GM23248 (cell line): ENCODE measurements around the gene SLC9A5. TPM values are rescaled to one million over a fixed set of nuclear protein-coding genes. Genes with fewer than 3 reads are reported as not detected.

ENCODE experiments used
- DNase-seq: peaks from one replicate; pipeline ENCODE4 v3.0.0-alpha.2; 2015
- H2AFZ ChIP-seq: fragments of 200-600 bp; sonication (generic); 2 replicates; pipeline ENCODE4 v1.6.1; 2016; ENCODE audit warnings: antibody characterized with exemption
- H3F3A ChIP-seq: fragments of 200-600 bp; sonication (generic); 2 replicates; pipeline ENCODE4 v1.6.1; 2016; ENCODE audit warnings: mild to moderate bottlenecking, antibody characterized with exemption, mixed run types; ENCODE audit not compliant: insufficient read depth
- H3K27ac ChIP-seq: fragments of 200-600 bp; sonication (generic); 2 replicates; pipeline ENCODE4 v1.5.1; 2016; ENCODE audit warnings: mild to moderate bottlenecking
- H3K27me3 ChIP-seq: fragments of 200-600 bp; sonication (generic); replicated peaks from 2 replicates; pipeline ENCODE4 v1.6.1; 2016; ENCODE audit warnings: mild to moderate bottlenecking; ENCODE audit not compliant: insufficient read depth
- H3K36me3 ChIP-seq: fragments of 200-600 bp; sonication (generic); 2 replicates; pipeline ENCODE4 v1.6.1; 2016; ENCODE audit warnings: low read depth, mild to moderate bottlenecking
- H3K4me1 ChIP-seq: fragments of 200-600 bp; sonication (generic); 2 replicates; pipeline ENCODE4 v1.6.1; 2016; ENCODE audit warnings: mild to moderate bottlenecking; ENCODE audit not compliant: insufficient read depth
- H3K4me2 ChIP-seq: fragments of 200-600 bp; sonication (generic); one replicate; pipeline ENCODE4 v1.6.1; 2016; ENCODE audit warnings: mild to moderate bottlenecking; ENCODE audit not compliant: unreplicated experiment
- H3K4me3 ChIP-seq: fragments of 200-600 bp; sonication (generic); 2 replicates; pipeline ENCODE4 v1.5.1; 2016; ENCODE audit warnings: mild to moderate bottlenecking
- H3K79me2 ChIP-seq: fragments of 200-600 bp; sonication (generic); 2 replicates; pipeline ENCODE4 v1.6.1; 2016; ENCODE audit warnings: mild to moderate bottlenecking; ENCODE audit not compliant: insufficient read depth
- H3K9ac ChIP-seq: fragments of 200-600 bp; sonication (generic); 2 replicates; pipeline ENCODE4 v1.6.1; 2016; ENCODE audit warnings: mild to moderate bottlenecking
- H3K9me2 ChIP-seq: fragments of 200-600 bp; sonication (generic); 2 replicates; pipeline ENCODE4 v1.6.1; 2016; ENCODE audit warnings: mixed run types, mild to moderate bottlenecking, moderate library complexity; ENCODE audit not compliant: insufficient read depth
- H3K9me3 ChIP-seq: fragments of 200-600 bp; sonication (generic); one replicate; pipeline ENCODE4 v1.6.1; 2017; ENCODE audit warnings: low read depth
- H4K20me1 ChIP-seq: fragments of 200-600 bp; sonication (generic); 2 replicates; pipeline ENCODE4 v1.6.0; 2016; ENCODE audit not compliant: insufficient read depth
- EZH2 ChIP-seq: fragments of 200-600 bp; sonication (generic); IDR thresholded peaks from 2 replicates; pipeline ENCODE4 v1.6.1; 2018; ENCODE audit warnings: antibody characterized with exemption, mild to moderate bottlenecking; ENCODE audit not compliant: insufficient read depth, poor library complexity, severe bottlenecking
- EZH2phosphoT487 ChIP-seq: fragments of 200-600 bp; sonication (generic); IDR thresholded peaks from 2 replicates; pipeline ENCODE4 v1.6.1; 2018; ENCODE audit warnings: antibody characterized with exemption, moderate library complexity, mild to moderate bottlenecking, low read depth; ENCODE audit not compliant: insufficient read depth
- WGBS, 2 experiments: methylation state at CpG; one replicate each; pipeline ENCODE4 v1.1.6; 2015 to 2017; ENCODE audit warnings: low lambda C conversion rate in 2 of 2, low coverage in 1 of 2; ENCODE audit errors: missing lambda C conversion rate in 2 of 2; 5-methylcytosine and 5-hydroxymethylcytosine counted together
- in situ Hi-C: fragments of 300-500 bp; cut with MboI; formaldehyde crosslinking; loops from 2 replicates; pipeline ENCODE4 v1.15.0; 2020
- polyA plus RNA-seq: library from polyadenylated mRNA; unstranded; fragments of >200 nt; fragmentation: Nextera tagmentation; extraction: Ambion mirVana; gene quantifications from 2 replicates; pipeline ENCODE4 v1.2.1, GENCODE V29; 2016
- total RNA-seq: library from RNA; depleted of rRNA; stranded (reverse); fragments of >200 nt; shearing (Covaris generic); gene quantifications from 2 replicates; pipeline ENCODE4 v1.2.3, GENCODE V29; 2014

The SLC9A5 gene
- total and polyA plus RNA-seq, 2 experiments from 2014 or later, result 2.2 to 2.5 TPM

GRCh38 chr16:67305216-67306071 is 56.7 kb downstream of the SLC9A5 start:
- Histone ChIP-seq H2AFZ (no peak overlapping the region), H3K4me2 (no peak overlapping the region), H3K9me3 (no peaks in the 10 kb centered on the region), H4K20me1 (no peaks in the 10 kb centered on the region), H3K9ac (no peak overlapping the region), H3K27me3 (no peaks in the 10 kb centered on the region), H3K36me3 (no peaks in the 10 kb centered on the region), H3F3A (peaks cover 5% of the 10 kb centered on the region; the same call in 1 of the 2 replicates), H3K4me1 (peaks cover 16% of the 10 kb centered on the region), H3K9me2 (no peaks in the 10 kb centered on the region), H3K79me2 (no peaks in the 10 kb centered on the region), H3K27ac (no peak overlapping the region), H3K4me3 (no peak overlapping the region)
- TF ChIP-seq EZH2, result no peak
- no peak for TF ChIP-seq EZH2phosphoT487
- WGBS, 2 experiments, result 94 to 95% methylated on average over 13 of the region's 13 CpGs
- in situ Hi-C loops, result no loop called here
- DNase-seq, result no peak

- Histone ChIP-seq H3K4me1 (peaks cover 16% of the 10 kb centered on the region), H3K36me3 (no peaks in the 10 kb centered on the region), H3K4me2 (no peak overlapping the region), H3K9ac (no peak overlapping the region), H3K4me3 (no peak overlapping the region), H4K20me1 (no peaks in the 10 kb centered on the region), H3K9me2 (no peaks in the 10 kb centered on the region), H3K27me3 (no peaks in the 10 kb centered on the region), H3F3A (peaks cover 21% of the 10 kb centered on the region), H2AFZ (no peak overlapping the region), H3K9me3 (no peaks in the 10 kb centered on the region), H3K27ac (no peak overlapping the region), H3K79me2 (no peaks in the 10 kb centered on the region)
- in situ Hi-C loops, result no loop called here
- no peak for DNase-seq
- WGBS, 2 experiments, result 85 to 87% methylated on average over 3 of the region's 3 CpGs
- TF ChIP-seq EZH2phosphoT487 (no peak), EZH2 (no peak)
Observed at GRCh38 chr16:67310561-67310960, 61.8 kb downstream of the SLC9A5 start.

GRCh38 chr16:67311607-67312488 is 63.1 kb downstream of the SLC9A5 start:
- in situ Hi-C loops, result no loop called here
- 4 to 8% methylated on average over 5 of the region's 5 CpGs for WGBS, 2 experiments

GRCh38 chr16:67312719-67313118 is 63.9 kb downstream of the SLC9A5 start:
- DNase-seq, result no peak
- in situ Hi-C loops, result no loop called here
- H3K27ac ChIP-seq, result peak overlapping the region; percentile 84
- no peaks in the 10 kb centered on the region for H3K9me3 ChIP-seq
- no peak overlapping the region for H3K4me2 ChIP-seq
- peaks cover 21% of the 10 kb centered on the region for H3F3A ChIP-seq
- H3K4me3 ChIP-seq, result no peak overlapping the region
- peak overlapping the region; percentile 17; the same call in 1 of the 2 replicates for H2AFZ ChIP-seq
- H4K20me1 ChIP-seq, result no peaks in the 10 kb centered on the region
- H3K79me2 ChIP-seq, result no peaks in the 10 kb centered on the region
- H3K9ac ChIP-seq, result peak overlapping the region; percentile 62; the same call in 1 of the 2 replicates
- TF ChIP-seq EZH2, result no peak
- no peak for TF ChIP-seq EZH2phosphoT487
- peaks cover 16% of the 10 kb centered on the region for H3K4me1 ChIP-seq
- H3K27me3 ChIP-seq, result no peaks in the 10 kb centered on the region
- H3K9me2 ChIP-seq, result no peaks in the 10 kb centered on the region
- H3K36me3 ChIP-seq, result no peaks in the 10 kb centered on the region

More at GRCh38 chr16:67311607-67312488, 63.1 kb downstream of the SLC9A5 start:
- Histone ChIP-seq H3F3A (peaks cover 21% of the 10 kb centered on the region), H3K79me2 (no peaks in the 10 kb centered on the region), H3K27ac (peak overlapping the region; percentile 84), H4K20me1 (no peaks in the 10 kb centered on the region), H3K9ac (peak overlapping the region; percentile 62), H3K9me3 (no peaks in the 10 kb centered on the region), H3K4me1 (peaks cover 16% of the 10 kb centered on the region), H3K4me3 (no peak overlapping the region), H3K9me2 (no peaks in the 10 kb centered on the region), H2AFZ (no peak overlapping the region), H3K4me2 (peak overlapping the region; percentile 64), H3K27me3 (no peaks in the 10 kb centered on the region), H3K36me3 (no peaks in the 10 kb centered on the region)
- peak; percentile 99 for DNase-seq
- TF ChIP-seq EZH2, result no peak
- TF ChIP-seq EZH2phosphoT487, result no peak
